HG02623 (cell line): ENCODE measurements around the gene MPDU1.
"Not testable (repeated sequence)": the region's sequence is repeated elsewhere in the genome, so short reads cannot be mapped to it uniquely, and the experiment has no call there.

Source experiments
- ATAC-seq: cut with Tn5 transposase; IDR thresholded peaks from one replicate; pipeline ENCODE4 v1.9.1; 2021; ENCODE audit warnings: moderate library complexity; ENCODE audit not compliant: unreplicated experiment

Gene MPDU1

DNA sequence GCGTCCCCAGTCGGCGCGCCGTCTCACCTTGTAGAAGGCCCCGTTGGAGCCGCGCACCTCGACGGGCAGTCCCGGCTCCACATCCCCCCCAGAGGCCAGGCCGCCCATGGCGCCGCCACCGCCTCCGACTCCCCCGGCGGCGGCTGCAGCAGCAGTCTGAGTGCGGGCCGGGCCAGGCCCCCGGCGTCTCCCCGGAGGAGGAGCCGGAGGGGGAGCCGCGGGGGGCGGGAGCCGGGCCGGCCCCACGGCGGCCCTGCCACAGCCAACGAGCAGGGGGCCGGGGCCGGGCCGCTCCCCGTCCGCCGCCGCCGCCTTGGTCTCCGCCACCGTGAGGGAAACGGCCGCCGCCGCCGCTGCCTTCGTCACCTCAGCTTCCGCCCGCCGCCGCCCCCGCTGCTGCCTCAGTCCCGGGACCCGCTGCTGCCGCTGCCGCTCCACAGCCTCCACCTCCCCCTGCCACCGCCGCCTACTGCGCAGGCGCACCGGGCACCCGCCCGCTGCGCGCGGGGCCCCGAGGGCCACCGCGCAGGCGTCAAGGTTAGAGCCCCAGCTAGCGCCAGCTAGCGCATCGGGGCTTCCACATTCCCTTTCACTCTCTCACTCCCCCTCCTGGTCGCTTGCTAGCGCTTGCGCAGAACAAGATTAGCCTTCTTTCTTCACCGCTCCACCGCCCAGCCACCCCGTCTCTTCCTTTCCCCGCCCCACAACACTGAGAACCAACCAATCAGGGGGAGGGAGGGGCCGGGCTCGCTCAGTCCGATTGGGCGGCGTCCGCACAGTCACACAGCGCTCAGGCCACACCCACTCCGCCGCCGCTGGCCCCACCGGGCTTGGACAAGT, 31.0 kb downstream of the MPDU1 start, which contains the start of gene FXR2:
Gene FXR2 (minus strand): TSS at position 473 of the 840 bp plus-strand sequence. CDS start 365 bp downstream, at position 108.
- peak; percentile 82 for ATAC-seq

DNA sequence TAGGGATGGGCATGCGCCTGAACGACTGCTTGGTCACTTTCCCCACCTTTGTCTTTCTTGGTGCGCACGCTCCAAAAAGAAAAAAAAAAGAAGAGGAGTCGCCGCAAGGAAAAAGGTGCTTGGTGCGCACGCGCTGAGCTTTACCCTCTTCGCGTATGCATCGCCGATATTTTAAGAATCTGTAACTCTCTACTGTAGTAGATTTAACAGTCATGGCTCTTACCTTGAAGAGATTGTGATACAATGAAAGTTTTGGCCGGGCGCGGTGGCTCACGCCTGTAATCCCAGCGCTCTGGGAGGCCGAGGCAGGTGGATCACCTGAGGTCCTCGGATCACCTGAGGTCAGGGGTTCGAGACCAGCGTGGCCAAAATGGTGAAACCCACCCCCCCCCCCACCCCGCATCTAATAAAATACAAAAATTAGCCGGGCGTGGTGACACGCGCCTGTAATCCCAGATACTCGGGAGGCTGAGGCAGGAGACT, 31.7 kb downstream of the MPDU1 start:
- no peak for ATAC-seq

DNA sequence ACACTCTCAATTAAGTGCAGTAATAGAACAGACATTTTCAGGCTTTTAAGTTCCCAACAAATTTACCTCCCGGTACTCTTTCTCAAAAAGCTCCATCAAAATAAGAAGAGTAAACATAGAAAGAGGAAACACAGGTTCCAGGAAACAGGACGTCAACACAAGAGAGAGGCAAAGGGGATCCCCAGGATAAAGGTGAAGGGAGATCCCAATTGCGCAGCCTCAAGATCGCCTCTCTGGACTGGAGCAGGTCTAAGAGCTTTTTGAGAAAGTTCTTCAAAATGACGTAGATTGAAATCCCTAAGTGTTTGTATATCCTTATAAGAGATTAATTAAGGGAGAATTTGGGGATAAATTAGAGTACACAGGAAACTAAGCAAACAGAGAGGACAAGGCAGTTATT, 35.0 kb downstream of the MPDU1 start:
- no peak for ATAC-seq

DNA sequence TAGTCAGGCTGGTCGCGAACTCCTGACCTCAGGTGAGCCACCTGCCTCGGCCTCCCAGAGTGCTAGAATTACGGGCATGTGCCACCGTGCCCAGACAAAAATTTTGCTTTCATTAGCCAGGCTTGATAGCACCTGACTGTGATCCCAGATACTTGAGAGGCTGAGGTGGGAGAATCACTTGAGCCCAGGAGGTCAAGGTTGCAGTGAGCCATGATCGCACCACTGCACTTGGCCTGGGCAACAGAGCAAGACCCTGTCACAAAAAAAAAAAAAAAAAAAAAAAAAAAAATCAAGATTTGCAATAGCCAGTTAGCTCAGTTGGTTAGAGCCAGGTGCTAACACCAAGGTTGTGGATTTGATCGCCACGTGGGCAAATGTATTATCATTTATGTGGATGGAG, 37.2 kb downstream of the MPDU1 start:
- ATAC-seq: no peak

DNA sequence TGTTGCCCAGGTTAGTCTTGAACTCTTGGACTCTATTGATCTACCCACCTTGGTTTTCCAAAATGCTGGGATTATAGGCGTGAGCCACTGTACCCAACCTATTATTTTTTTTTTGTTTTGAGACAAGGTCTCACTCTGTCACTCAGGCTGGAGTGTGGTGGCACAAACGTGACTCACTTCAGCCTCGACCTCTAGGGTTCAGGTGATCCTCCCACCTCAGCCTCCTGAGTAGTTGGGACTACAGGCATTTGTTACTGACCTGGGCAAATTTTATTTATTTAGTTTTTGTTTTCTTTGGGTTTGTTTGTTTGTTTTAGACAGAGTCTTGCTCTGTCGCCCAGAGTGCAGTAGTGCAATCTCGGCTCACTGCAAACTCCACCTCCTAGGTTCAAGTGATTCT, 40.0 kb downstream of the MPDU1 start:
- no peak for ATAC-seq

DNA sequence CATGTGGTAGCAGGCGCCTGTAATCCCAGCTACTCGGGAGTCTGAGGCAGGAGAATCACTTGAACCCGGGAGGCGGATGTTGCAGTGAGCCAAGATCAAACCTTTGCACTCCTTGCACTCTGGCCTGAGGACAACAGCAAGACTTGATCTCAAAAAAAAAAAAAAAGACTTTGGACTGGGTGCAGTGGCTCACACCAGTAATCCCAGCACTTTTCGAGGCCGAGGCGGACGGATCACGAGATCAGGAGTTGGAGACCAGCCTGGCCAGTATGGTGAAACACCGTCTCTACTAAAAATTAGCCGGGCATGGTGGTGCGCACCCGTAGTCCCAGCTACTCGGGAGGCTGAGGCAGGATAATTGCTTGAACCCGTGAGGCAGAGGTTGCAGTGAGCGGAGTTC, 42.1 kb downstream of the MPDU1 start:
- not testable (repeated sequence) for ATAC-seq

DNA sequence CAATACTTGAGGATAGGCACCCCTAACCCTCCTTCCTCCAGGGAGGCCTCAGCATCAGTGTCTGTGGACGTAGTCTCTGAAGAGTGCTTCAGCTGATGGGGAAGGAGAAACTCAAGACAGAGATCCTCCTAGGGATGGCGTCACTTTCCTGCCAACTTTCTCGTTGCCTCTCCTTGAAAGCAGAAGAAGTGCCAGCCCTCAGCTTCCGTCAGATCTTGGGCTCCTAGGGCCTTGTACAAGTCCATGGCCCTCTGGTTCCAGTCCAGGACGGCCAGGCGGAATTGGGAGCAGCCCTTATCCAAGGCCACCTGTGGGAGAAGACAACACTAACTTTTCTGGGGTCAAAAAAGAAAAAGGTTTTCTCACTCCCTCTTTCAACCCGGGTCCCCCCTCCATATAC, 42.7 kb downstream of the MPDU1 start:
- no peak for ATAC-seq

DNA sequence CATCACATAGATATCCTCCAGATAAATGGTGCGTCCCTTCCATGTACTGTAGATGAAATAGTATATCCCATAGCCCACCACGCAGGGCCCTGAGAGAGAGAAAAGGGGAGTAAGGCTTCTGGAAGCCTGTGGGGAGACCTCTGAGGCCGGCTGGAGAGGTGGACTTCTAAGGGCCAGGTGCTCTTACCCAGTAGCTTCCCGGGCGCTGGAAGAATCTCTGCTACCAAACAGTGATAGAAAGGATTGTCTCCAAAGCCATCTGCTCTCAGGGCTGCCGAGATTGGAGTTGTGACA, 43.3 kb downstream of the MPDU1 start:
- ATAC-seq: no peak

DNA sequence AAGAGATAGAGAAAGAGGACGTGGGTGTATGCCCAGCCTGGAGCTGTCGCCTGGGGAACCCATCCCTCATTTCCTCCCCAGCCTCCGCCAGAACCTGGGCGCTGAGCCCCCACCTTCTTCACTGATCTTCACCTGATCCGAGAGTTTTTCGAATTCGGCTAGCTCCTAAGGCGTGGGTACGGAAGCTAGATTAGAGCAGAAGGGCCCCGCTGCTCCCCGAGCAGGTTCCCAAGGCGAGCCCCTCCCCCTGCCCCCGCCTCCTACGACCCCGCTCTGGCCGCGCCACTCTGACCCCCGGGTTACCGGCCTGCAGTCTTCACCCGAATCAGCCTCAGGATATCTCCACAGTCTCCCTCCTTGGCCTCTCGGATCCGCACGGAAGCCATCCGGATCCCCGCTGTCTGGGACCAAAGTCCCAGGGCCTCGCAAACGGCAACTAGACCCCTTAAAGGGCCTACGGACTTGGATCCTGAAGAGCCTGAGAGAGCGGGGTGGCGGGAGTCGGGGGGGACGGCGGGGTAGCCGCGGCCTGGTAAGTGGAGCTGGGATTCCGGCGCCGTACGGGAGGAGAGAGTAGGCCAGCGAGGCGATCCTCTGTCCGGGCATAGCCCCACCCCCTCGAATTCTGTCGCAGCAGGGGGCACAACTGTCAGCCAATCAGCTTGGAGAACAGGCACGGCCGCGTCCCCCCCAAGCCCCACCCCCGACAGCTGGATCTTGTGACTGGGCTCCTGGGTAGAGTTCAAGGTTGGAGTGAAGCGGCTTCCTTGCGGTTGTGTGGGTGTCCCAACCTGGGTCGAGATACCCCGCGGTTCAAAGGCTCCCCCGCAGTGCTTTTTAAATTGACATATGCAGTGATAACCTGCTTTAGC, 43.8 kb downstream of the MPDU1 start, which contains the start of gene SAT2:
Gene SAT2 (minus strand): TSS at position 572 of the 872 bp plus-strand sequence. CDS start 186 bp downstream, at position 386.
- peak; percentile 81 for ATAC-seq

DNA sequence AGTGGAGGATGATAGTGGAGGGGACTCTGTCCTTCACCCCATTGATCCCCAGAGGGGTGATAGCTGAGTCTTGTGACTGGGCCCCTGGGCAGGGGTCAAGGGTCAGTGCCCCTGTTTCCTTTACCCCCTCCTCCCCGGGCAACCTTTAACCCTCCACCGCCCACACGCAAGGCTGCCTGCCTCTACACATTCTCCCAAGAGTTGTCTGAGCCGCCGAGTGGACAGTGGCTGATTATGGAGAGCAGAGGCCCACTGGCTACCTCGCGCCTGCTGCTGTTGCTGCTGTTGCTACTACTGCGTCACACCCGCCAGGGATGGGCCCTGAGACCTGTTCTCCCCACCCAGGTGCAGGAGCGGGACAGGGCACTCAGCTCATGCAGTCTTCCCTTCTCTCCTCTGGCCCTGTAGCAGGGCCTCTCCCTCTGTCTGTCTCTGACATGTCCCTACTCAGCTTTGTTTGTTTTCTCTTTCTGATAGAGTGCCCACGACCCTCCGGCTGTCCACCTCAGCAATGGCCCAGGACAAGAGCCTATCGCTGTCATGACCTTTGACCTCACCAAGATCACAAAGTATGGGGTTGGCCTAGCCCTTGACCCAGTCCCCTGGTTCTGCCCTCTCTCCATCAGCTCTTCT, 46.4 kb downstream of the MPDU1 start, which contains the start of gene SHBG:
Gene SHBG (plus strand): TSS at position 197 of the 633 bp plus-strand sequence. CDS start 38 bp downstream, at position 235.
- no peak for ATAC-seq

DNA sequence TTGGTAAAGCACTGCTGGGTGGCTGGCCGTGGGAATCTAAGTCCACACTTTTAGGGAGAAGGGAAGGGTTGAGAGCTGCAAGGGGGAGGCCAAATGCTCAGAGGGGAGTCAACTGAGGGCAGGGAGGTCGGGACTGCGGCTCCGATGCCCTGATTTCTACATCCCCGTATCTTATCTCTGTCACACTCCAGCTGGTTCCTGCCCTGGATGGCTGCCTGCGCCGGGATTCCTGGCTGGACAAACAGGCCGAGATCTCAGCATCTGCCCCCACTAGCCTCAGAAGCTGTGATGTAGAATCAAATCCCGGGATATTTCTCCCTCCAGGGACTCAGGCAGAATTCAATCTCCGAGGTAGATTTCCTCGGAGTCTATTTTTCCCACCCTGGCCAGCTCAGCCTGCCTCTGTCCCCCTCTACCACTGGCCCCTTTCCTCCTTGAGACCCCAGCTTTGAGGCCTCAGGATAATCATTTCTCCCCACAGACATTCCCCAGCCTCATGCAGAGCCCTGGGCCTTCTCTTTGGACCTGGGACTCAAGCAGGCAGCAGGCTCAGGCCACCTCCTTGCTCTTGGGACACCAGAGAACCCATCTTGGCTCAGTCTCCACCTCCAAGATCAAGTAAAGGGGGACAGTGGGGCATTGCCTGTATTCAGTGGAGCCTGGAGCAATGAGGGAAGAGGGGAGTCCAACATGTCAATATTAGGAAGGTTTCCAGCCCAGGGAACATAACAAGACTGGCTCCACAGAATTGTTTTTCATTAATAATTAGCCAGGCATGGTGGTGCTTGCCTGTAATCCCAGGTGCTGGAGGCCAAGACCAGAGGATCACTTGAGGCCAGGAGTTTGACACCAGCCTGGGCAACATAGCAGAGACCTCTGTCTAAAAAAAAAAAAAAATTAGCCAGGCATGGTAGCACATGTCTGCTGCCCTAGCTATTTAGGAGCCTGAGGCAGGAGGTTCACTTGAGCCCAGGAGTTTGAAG, 48.0 kb downstream of the MPDU1 start:
- no peak for ATAC-seq

DNA sequence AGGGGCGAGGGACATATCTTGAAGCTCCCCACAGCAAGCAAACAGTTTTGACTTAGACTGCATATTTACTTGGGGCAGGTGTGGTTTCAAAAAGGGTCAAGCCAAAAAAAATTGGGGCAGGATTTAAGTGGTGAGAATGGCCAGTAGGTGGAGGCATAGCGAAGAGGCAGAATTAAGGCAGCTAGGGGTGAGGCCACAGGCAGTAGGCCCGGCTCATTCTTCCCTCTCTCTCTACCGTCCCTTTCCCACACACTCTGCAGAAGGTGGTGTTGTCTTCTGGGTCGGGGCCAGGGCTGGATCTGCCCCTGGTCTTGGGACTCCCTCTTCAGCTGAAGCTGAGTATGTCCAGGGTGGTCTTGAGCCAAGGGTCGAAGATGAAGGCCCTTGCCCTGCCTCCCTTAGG, 48.8 kb downstream of the MPDU1 start:
- no peak for ATAC-seq

DNA sequence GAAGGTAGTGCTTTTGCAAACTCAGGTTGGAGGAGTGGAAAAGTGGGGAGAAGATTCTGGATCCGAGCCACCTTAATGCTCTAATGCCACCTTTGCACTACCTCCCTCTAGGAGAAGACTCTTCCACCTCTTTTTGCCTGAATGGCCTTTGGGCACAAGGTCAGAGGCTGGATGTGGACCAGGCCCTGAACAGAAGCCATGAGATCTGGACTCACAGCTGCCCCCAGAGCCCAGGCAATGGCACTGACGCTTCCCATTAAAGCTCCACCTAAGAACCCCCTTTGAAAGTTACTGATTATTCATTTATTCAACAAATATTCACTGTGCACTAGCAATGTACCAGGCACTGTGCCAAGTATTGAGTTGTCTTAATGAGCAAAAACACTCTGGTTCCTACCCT, 49.4 kb downstream of the MPDU1 start:
- ATAC-seq: no peak

DNA sequence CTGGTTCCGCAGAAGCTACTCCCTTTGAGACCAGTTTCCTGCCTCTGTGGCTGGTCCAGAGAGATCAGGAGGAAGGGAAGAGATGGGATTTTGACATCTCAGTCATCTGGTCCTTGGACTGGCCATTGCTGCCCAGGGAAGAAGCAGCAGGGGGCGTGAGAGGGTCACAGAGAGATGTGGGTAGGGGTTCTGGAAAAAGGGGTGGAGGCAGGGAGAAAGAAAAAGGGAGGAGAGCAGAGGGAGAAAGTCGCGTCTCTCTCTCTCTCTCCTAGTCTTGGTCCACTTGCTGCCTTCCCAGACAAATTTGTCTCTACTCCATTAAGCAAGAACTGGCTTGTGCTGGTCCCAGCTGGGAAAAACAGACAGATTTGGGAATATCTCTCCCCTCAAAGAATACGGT, 50.7 kb downstream of the MPDU1 start:
- no peak for ATAC-seq

DNA sequence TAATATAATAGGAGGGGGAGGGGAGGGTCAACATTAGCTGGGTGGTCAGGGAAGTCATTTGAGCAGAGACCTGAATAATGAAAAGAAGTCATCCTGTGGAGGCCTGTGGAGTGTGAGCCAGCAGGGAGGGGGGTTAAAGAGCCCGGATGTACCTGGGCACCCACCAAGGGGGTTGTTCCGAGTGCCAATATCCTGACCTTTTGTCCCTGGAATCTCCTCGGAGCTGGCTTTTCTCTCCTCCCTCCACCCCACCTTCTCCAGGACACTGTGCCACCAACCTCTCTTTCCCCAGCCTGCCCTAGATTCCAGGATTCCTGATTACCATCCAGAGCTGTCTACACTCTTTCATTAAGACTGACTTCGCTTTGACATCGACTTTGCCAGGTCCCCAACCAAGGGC, 52.5 kb downstream of the MPDU1 start:
- no peak for ATAC-seq
